Right lobe of liver (tissue), 4 donors: ENCODE data around the gene KAZN.

Experiments
- POLR2A ChIP-seq: fragments of 450-650 bp; IDR thresholded peaks from one replicate; pipeline ENCODE4 v1.6.1; 2017; ENCODE audit warnings: antibody characterized with exemption, mild to moderate bottlenecking
- TF ChIP-seq, protein P1 (sequence below), 4 donors: fragments of 200-600 bp in 3 of 4; fragments of 450-650 bp in 1 of 4; IDR thresholded peaks; one replicate each; pipeline versions ENCODE4 v1.5.1 to v1.8.0; 2016 to 2022; ENCODE audit warnings: antibody characterized with exemption in 4 of 4, mild to moderate bottlenecking in 2 of 4
- donor health status: DM: no; HTN: no; CAD: no.
- donor health status: DM: no; HTN: no; CAD: no.
- donor health status: DM: no; HTN: yes; CAD: no.

DNA sequence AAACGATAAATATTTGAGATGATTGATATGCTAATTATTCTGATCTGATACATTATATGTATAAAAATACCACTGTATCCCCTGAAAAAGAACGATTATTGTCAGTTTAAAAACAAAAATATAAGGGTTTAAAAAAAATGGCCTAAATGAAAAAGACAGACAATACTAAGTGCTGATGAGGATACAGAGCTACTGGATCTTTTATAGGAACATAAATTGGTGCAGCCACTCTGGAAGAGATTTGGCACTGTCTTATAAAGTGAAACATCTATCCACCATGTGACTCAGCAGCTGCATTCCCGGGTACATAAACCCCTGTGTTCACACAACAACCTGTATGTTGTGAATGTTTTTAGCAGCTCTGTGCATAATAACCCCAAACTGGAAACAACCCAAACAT, 44.2 kb downstream of the KAZN start:
- TF ChIP-seq POLR2A, result no peak
- TF ChIP-seq, protein P1, sequence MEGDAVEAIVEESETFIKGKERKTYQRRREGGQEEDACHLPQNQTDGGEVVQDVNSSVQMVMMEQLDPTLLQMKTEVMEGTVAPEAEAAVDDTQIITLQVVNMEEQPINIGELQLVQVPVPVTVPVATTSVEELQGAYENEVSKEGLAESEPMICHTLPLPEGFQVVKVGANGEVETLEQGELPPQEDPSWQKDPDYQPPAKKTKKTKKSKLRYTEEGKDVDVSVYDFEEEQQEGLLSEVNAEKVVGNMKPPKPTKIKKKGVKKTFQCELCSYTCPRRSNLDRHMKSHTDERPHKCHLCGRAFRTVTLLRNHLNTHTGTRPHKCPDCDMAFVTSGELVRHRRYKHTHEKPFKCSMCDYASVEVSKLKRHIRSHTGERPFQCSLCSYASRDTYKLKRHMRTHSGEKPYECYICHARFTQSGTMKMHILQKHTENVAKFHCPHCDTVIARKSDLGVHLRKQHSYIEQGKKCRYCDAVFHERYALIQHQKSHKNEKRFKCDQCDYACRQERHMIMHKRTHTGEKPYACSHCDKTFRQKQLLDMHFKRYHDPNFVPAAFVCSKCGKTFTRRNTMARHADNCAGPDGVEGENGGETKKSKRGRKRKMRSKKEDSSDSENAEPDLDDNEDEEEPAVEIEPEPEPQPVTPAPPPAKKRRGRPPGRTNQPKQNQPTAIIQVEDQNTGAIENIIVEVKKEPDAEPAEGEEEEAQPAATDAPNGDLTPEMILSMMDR (IDR thresholded peaks at IDR 0.05), result no peak
